GM12874 (cell line): ENCODE measurements around the gene ADRA2C.

Source experiments
- CTCF ChIP-seq: IDR thresholded peaks from 2 replicates; pipeline ENCODE4 v1.5.1; 2011; ENCODE audit warnings: low read depth, mild to moderate bottlenecking, control low read depth, low read length, moderate library complexity; ENCODE audit not compliant: insufficient read depth

ADRA2C gene

GRCh38 chr4:3781997-3782930 is 16.1 kb downstream of the ADRA2C start:
- no peak for TF ChIP-seq CTCF

- no peak for TF ChIP-seq CTCF
Measured at GRCh38 chr4:3783693-3784306, 17.6 kb downstream of the ADRA2C start.

GRCh38 chr4:3784454-3785291 is 18.5 kb downstream of the ADRA2C start:
- TF ChIP-seq CTCF = no peak

GRCh38 chr4:3785292-3785565 is 19.0 kb downstream of the ADRA2C start:
- no peak for TF ChIP-seq CTCF

- no peak for TF ChIP-seq CTCF
Measured at GRCh38 chr4:3786196-3786869, 20.1 kb downstream of the ADRA2C start.

GRCh38 chr4:3787489-3788365 is 21.5 kb downstream of the ADRA2C start:
- no peak for TF ChIP-seq CTCF
